Measurements from ENCODE around the gene MBOAT1.
"Not testable (repeated sequence)": the region's sequence is repeated elsewhere in the genome, so short reads cannot be mapped to it uniquely, and the experiment has no call there.

MBOAT1 gene

DNA sequence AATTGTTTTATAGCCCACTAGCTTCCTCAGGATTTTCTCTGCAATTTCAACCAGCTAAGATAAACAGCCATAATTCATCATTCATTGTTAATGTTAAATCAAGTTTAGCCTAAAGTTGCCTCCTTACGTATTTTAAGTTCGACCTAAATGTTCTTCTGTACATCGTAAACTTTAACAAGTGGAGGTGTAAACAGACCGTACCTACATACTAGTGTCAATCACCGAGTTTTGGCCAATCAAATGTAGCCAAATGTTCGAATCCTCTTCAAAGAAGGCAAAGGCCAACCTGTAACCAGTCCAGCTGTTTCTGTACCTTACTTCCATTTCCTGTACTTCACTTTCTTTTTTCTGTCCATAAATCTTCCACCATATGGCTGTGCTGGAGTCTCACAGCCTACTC, 13.5 kb downstream of the MBOAT1 start:
- TF ChIP-seq TAF1 (IDR thresholded peaks at IDR 0.05; ENCODE audit: borderline replicate concordance, low read depth, low read length), result no peak
- TF ChIP-seq POLR2AphosphoS5 (IDR thresholded peaks at IDR 0.05; ENCODE audit: low read depth, low read length), result no peak
- no peak for TF ChIP-seq POLR2A (IDR thresholded peaks at IDR 0.05; ENCODE audit: low read depth, low read length)
- no peak for FAIRE-seq
- DNase-seq (ENCODE audit: insufficient read length), result no peak

DNA sequence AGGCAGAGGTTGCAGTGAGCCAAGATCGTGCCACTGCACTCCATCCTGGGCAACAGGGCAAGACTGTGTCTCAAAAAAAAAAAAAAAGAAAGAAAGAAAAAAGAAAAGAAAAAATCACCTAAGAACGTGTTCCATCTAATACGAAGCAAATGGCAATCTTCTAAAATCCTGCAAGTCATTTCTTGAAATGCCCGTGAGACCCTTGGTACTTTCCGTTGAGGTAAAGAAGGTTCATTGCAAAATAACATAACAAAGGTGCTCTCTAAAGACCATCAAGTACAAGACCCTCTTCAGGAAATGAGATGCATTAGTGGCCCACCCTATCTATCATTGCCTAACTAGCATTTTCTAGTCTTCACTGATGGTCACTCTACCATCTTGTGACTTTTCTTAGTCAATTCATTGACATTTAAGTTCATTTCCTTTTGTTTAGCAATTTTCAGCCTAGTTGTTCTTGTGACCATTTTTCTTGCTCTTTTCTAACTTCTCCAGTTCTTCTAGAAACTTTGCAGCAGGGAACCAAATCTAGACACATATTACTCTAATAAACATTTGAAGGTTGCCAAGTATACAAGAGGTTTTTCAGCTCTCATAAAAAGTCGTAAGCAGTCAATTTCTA, 14.0 kb downstream of the MBOAT1 start:
- TF ChIP-seq POLR2A (IDR thresholded peaks at IDR 0.05; ENCODE audit: low read depth, low read length) (no peak), POLR2AphosphoS5 (IDR thresholded peaks at IDR 0.05; ENCODE audit: low read depth, low read length) (no peak), TAF1 (IDR thresholded peaks at IDR 0.05; ENCODE audit: borderline replicate concordance, low read depth, low read length) (no peak)
- FAIRE-seq (no peak), DNase-seq (ENCODE audit: insufficient read length) (no peak)

DNA sequence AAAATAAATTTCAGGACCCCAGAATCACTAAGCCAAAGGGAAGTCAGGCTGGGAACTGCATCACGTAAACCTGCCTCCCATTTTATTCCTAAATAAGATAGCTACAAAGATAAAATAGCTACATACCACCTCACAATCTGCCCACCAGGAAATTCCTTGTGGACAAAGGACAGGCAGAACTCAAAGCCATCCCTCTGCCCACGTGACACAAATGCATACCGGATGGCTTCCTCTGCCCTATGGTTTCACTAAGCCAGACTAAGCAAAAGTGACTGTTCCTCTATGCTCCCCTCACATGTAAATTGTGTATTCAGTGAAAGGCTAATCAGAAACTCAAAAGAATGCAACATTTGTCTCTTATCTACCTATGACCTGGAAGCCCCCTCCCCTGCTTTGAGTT, 15.0 kb downstream of the MBOAT1 start:
- no peak for FAIRE-seq
- TF ChIP-seq POLR2A (IDR thresholded peaks at IDR 0.05; ENCODE audit: low read depth, low read length), result no peak
- no peak for TF ChIP-seq POLR2AphosphoS5 (IDR thresholded peaks at IDR 0.05; ENCODE audit: low read depth, low read length)
- TF ChIP-seq TAF1 (IDR thresholded peaks at IDR 0.05; ENCODE audit: borderline replicate concordance, low read depth, low read length), result no peak
- no peak for DNase-seq (ENCODE audit: insufficient read length)

DNA sequence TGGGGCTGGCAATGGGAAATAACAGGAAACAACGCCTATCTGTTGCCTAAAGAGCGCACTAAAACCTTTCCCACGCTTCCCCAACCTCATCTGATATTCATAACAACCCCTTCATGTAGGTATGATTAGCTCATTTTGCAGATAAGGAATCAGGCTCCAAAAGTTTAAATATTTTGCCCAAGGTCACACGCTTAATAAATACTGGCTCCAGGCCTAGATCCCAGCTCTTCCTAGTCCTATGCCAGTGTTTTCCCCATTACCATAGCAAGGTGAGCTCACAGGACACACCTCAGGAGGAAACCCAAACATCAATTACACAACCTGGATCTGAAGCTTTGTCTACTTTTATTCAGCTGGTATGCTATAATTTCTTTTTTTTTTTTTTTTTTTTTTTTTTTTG, 19.6 kb downstream of the MBOAT1 start:
- TF ChIP-seq TAF1 (IDR thresholded peaks at IDR 0.05; ENCODE audit: borderline replicate concordance, low read depth, low read length), result no peak
- TF ChIP-seq POLR2A (IDR thresholded peaks at IDR 0.05; ENCODE audit: low read depth, low read length), result no peak
- TF ChIP-seq POLR2AphosphoS5 (IDR thresholded peaks at IDR 0.05; ENCODE audit: low read depth, low read length), result no peak
- FAIRE-seq (no peak), DNase-seq (ENCODE audit: insufficient read length) (no peak)

DNA sequence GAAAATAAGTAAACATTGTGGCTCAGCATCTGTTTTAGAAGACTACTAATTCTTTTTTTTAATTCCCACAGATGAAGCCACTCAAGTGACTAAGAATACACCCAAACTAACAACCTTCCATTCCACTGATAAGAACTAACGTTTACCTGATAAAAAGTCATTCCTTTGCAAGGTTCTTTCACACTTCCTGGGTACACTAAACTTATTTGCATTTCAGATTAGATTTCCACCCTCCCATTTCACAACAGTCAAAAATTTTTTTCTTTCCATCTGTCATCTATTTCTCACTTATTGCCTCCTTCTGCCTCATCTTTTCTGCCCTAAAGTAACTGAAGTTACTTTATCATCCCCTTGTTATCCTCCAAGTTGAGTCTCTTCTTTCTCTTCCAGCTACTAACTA, 20.3 kb downstream of the MBOAT1 start:
- DNase-seq (ENCODE audit: insufficient read length) (no peak), FAIRE-seq (no peak)
- TF ChIP-seq POLR2AphosphoS5 (IDR thresholded peaks at IDR 0.05; ENCODE audit: low read depth, low read length), result no peak
- no peak for TF ChIP-seq TAF1 (IDR thresholded peaks at IDR 0.05; ENCODE audit: borderline replicate concordance, low read depth, low read length)
- no peak for TF ChIP-seq POLR2A (IDR thresholded peaks at IDR 0.05; ENCODE audit: low read depth, low read length)

DNA sequence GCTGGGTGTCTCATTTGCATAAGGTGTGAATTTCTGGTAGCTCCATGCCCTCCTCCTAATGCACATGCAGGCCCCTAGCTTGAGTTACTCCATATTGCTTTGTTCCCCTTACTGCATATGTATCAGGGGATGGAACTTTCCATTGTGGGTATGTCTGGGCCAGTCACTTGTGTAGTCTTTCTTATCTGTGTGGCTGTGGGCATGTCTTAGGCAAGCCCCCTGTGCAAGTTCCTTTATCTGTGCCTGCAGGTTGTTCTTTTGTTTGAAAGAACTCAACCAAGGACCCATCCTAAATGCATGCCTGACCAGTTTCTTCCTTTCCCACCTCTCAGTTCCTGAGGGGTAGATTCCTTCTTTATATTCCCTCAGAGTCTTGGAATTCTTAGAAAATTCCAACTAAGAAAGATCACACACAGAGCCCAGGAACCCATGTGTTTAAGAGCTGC, 23.6 kb downstream of the MBOAT1 start:
- FAIRE-seq, result no peak

DNA sequence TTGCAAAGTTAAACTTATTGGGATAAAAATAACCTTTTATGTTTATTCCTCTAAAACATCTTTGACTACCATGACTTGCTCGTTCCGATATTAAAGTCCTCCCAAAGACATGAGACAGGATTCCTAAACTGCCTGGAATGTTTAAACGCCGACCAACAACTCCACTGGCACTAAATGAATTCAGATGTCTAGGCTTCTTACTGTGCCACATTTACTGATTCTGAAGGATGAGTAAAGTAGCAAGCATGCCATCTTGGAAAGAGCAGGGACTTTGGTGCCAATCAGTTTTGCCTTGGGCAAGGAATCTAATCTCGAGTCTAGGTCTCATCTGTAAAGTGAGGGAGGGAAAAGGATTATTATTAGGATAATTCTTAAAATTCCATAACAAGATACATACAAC, 25.3 kb downstream of the MBOAT1 start:
- FAIRE-seq, result no peak
- DNase-seq (ENCODE audit: insufficient read length), result no peak
- no peak for TF ChIP-seq POLR2A (IDR thresholded peaks at IDR 0.05; ENCODE audit: low read depth, low read length)

More for the DNA sequence above, 23.6 kb downstream of the MBOAT1 start:
- no peak for DNase-seq (ENCODE audit: insufficient read length)
- TF ChIP-seq POLR2A (IDR thresholded peaks at IDR 0.05; ENCODE audit: low read depth, low read length), result no peak
- TF ChIP-seq TAF1 (IDR thresholded peaks at IDR 0.05; ENCODE audit: borderline replicate concordance, low read depth, low read length), result no peak
- TF ChIP-seq POLR2AphosphoS5 (IDR thresholded peaks at IDR 0.05; ENCODE audit: low read depth, low read length), result no peak

DNA sequence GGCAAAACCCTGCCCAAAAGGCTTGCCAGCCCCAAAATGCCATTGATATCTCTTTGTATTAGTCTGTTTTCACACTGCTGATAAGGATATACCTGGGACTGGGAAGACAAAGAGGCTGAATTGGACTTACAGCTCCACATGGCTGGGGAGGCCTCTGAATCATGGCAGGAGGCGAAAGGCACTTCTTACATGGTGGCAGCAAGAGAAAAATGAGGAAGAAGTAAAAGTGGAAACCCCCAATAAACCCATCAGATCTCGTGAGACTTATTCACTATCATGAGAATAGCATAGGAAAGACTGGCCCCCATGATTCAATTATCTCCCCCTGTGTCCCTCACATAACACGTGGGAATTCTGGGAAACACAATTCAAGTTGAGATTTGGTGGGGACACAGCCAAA, 28.6 kb downstream of the MBOAT1 start:
- DNase-seq (ENCODE audit: insufficient read length) (no peak), FAIRE-seq (no peak)
- TF ChIP-seq TAF1 (IDR thresholded peaks at IDR 0.05; ENCODE audit: borderline replicate concordance, low read depth, low read length), result no peak
- no peak for TF ChIP-seq POLR2AphosphoS5 (IDR thresholded peaks at IDR 0.05; ENCODE audit: low read depth, low read length)
- no peak for TF ChIP-seq POLR2A (IDR thresholded peaks at IDR 0.05; ENCODE audit: low read depth, low read length)

DNA sequence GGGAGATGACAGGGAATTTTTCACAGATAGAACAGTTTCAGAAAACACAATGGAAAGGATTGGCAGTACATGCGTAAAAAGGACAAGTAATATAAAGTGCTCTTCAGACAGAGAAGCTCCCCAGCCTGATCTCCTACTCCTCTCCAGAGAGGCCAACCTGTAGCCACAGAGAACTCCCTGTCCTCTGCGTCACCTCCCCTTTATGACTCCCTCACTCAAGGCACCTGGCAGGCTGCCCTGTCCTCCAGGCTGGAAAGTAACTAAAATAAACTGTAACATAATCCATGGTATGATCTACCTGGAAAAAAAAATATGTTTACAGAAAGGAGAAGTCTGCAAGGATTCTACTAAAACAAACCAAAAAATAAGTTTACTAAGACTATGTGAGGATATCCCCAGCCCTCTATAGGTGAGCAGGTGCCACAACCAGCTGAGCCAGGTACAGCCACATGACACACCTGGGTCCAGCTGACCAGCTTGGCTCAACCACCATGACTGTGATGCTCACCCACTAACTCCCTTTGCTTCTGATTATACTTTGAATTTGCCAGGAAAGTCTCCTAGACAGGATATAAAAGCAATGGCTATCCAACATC, 29.2 kb downstream of the MBOAT1 start:
- DNase-seq (ENCODE audit: insufficient read length) (no peak), FAIRE-seq (no peak)
- TF ChIP-seq POLR2AphosphoS5 (IDR thresholded peaks at IDR 0.05; ENCODE audit: low read depth, low read length) (no peak), POLR2A (IDR thresholded peaks at IDR 0.05; ENCODE audit: low read depth, low read length) (no peak), TAF1 (IDR thresholded peaks at IDR 0.05; ENCODE audit: borderline replicate concordance, low read depth, low read length) (no peak)

DNA sequence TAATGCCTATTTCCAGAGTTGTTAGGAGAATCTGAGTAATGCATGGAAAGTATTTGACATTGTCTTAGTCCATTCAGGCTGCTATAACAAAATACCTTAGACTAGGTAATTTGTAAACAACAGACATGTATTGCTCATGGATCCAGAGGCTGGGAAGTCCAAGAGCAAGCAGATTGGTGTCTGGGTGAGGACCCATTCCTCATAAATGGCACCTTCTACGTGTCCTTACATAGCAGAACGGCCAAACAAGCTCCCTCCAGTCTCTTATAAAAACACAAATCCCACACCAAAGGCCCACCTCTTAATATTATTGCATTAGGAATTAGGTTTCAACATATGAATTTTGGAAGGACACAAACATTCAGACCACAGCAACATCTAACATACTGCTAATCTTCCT, 30.2 kb downstream of the MBOAT1 start:
- FAIRE-seq, result no peak
- TF ChIP-seq POLR2A (IDR thresholded peaks at IDR 0.05; ENCODE audit: low read depth, low read length) (no peak), TAF1 (IDR thresholded peaks at IDR 0.05; ENCODE audit: borderline replicate concordance, low read depth, low read length) (no peak), POLR2AphosphoS5 (IDR thresholded peaks at IDR 0.05; ENCODE audit: low read depth, low read length) (no peak)
- no peak for DNase-seq (ENCODE audit: insufficient read length)

DNA sequence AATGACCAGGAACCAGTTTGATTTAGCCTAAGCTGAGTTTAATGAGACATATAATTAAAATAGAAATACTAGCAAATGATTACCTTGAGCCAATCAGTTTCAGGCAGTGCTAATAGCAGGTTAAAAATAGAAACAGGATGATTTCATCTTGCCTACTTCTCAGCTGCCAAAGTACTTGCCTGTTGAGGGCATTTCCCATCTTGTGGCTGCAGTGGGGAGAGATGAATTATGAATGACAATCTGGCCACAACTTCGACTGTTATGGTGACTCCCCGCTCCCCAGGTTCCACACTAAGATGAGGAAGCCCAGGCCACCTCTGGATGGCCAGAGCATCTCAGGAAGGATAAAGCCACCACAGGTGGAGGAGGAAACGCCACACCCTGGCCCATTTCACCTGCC, 31.3 kb downstream of the MBOAT1 start:
- TF ChIP-seq POLR2A (IDR thresholded peaks at IDR 0.05; ENCODE audit: low read depth, low read length), result no peak
- no peak for TF ChIP-seq POLR2AphosphoS5 (IDR thresholded peaks at IDR 0.05; ENCODE audit: low read depth, low read length)
- TF ChIP-seq TAF1 (IDR thresholded peaks at IDR 0.05; ENCODE audit: borderline replicate concordance, low read depth, low read length), result no peak
- DNase-seq (ENCODE audit: insufficient read length) (no peak), FAIRE-seq (no peak)

DNA sequence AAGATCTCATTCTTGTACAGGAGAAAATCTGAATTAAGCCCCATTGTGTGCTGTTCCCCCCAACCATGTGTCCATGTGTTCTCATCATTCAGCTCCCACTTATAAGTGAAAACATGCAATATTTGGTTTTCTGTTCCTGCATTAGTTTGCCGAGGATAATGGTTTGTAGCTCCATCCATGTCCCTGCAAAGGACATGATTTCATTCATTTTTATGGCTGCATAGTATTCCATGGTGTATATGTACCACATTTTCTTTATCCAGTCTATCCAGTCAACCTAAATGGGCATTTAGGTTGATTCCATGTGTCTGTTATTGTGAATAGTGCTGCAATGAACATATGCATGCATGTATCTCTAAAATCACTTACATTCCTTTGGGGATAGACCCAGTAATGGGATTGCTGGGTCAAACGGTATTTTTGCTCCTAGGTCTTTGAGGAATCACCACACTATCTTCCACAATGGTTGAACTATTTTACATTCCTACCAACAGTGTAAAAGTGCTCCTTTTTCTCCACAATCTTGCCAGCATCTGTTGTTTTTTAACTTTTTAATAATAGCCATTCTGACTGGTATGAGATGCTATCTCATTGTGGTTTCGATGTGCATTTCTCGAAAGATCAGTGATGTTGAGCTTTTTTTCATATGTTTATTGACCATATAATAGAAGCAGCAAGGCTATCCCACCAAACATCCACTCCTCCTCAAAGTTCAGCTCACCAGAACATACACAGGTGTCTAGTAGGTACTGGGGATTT, 32.8 kb downstream of the MBOAT1 start:
- DNase-seq (ENCODE audit: insufficient read length); FAIRE-seq: not testable (repeated sequence)

All from GM12892 (cell line).